ENCODE results near the gene CCL18. TPM values are rescaled to one million over a fixed set of nuclear protein-coding genes. Genes with fewer than 3 reads are reported as not detected.

Gene CCL18
- total RNA-seq = 10 to 100 TPM in 1 of 4 donors, 1 to 10 TPM in 1, under 1 TPM in 1, not detected in 1; 0.66 to 19.2 (median 2.2) TPM

- TF ChIP-seq CTCF (IDR thresholded peaks at IDR 0.05; ENCODE audit: low read depth) = no peak
Measured at GRCh38 chr17:36063786-36064541, at the start of gene CCL18. TSS of gene CCL18 (plus strand) at chr17:36064272. CDS start at chr17:36064343, 71 bp downstream.

- TF ChIP-seq CTCF (IDR thresholded peaks at IDR 0.05; ENCODE audit: low read depth) = no peak
Measured at GRCh38 chr17:36014946-36015345, 49.1 kb upstream of the CCL18 start.

- no peak for TF ChIP-seq CTCF (IDR thresholded peaks at IDR 0.05; ENCODE audit: low read depth)
Measured at GRCh38 chr17:36016555-36016954, 47.5 kb upstream of the CCL18 start.

GRCh38 chr17:36017799-36018198 lies 46.3 kb upstream of the CCL18 start, which contains the start of gene CCL23:
TSS of gene CCL23 (minus strand) at chr17:36017972. CDS start at chr17:36017897, 75 bp downstream.
- no peak for TF ChIP-seq CTCF (IDR thresholded peaks at IDR 0.05; ENCODE audit: low read depth)

GRCh38 chr17:36019423-36019822 lies 44.6 kb upstream of the CCL18 start:
- no peak for TF ChIP-seq CTCF (IDR thresholded peaks at IDR 0.05; ENCODE audit: low read depth)

GRCh38 chr17:36024106-36024869 lies 39.8 kb upstream of the CCL18 start:
- TF ChIP-seq CTCF (IDR thresholded peaks at IDR 0.05; ENCODE audit: low read depth) = no peak

- no peak for TF ChIP-seq CTCF (IDR thresholded peaks at IDR 0.05; ENCODE audit: low read depth)
Measured at GRCh38 chr17:36027761-36028160, 36.3 kb upstream of the CCL18 start.
